HG03066 (cell line): ENCODE measurements around the gene MAST1.
"Not testable (repeated sequence)": the region's sequence is repeated elsewhere in the genome, so short reads cannot be mapped to it uniquely, and the experiment has no call there.

ENCODE experiments used
- ATAC-seq: cut with Tn5 transposase; IDR thresholded peaks from one replicate; pipeline ENCODE4 v1.9.1; 2021; ENCODE audit warnings: low read depth; ENCODE audit not compliant: unreplicated experiment

The MAST1 gene

DNA sequence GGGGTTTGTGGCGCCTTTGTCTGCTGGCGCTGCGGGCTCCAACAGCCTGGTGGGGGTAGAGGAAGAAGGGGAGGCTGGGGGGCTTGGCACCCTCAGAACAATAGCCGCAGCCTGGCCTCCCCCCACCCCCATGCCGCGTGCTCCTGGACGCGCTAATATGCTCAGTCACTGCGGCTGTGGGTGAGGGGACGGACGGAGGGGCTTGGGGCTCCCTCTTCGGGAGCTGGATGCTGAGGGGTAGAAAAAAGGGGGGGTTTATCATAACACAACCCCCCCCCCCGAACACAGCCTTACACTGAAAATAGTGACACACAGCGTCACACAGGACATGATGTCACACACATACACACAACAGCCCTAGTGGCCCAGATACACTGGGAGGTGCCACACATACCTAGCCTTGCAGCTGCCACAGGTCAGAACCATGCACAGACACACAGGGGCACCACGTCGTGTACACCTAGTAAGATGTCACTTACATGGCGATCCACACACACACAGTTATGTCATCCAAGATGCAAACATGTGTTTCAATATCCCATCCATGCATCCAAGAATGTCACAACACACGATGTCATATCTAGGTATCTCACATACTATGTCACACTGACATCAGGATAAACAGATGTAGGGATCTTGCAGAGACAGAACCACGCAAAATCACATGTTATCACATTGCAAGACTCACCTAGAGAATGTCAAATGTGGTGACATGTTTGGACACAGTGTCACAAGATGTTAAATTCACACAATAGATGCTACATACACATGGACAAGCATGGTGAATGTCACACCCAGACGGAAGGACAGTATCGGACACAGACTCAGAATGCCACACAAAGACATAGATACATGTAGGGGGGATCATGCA is 806 bp downstream of the MAST1 start:
- ATAC-seq = no peak

DNA sequence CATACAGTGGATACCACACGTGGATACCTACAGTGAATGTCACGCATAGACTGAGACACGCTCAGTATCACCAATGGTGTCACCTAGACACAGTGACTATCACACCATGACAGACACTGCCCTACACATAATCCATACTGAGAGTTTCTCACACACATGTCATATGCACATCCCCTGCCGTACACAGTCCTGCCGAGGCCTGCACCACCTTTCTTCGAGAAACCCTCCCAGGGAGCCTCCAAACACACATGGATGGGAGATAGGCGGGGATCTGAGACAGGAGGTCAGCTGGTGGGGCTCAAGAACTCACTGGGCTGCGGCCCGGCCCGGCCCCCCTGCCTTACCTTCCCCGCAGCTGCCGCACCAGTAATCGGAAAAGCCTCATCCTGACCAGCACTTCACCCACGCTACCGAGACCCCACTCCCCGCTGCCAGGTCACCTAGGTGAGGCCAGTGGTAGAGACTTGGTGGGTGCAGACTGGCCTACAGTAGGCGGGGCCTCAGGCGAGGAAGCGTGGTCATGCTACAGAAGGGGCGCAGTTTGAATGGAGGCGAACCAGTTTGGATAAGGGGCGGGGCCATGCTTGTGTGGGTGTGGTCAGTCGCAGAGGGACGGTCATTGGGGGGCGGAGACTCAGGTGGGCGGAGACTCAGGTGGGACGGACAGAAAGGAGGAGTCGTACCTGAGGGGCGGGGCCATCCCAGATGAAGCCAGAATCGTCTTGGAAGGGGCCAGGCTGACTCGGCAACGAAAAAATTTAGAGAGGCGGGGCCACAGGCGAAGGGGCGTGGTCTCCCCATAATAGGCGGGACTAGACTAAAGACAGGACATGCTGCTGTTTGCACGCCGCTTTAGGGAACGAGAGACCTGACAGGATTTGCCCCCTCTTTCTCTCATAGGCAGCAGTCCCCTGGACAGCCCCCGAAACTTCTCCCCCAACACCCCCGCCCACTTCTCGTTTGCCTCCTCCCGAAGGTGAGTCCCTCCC is 2.1 kb downstream of the MAST1 start:
- ATAC-seq = no peak

DNA sequence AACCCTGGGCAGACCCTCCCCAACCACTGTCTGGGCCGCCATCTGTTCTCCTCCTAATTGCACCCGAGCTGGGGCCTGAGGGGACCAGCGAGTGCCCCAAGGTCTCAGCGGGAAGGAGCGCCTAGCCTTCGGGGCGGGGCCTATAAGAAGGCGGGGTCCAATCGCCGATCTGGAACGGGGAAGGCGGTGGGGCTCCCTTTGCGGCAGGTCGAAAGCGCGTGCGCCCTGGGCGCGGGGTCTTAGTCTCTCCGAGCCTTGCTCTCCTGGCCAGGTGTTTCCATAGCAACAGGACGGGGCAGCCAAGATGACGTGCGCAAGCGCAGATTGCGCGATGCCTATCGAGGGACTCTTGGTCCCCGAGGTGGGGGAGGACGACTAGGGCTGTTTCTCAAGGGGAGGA is 2.8 kb downstream of the MAST1 start:
- ATAC-seq = no peak

DNA sequence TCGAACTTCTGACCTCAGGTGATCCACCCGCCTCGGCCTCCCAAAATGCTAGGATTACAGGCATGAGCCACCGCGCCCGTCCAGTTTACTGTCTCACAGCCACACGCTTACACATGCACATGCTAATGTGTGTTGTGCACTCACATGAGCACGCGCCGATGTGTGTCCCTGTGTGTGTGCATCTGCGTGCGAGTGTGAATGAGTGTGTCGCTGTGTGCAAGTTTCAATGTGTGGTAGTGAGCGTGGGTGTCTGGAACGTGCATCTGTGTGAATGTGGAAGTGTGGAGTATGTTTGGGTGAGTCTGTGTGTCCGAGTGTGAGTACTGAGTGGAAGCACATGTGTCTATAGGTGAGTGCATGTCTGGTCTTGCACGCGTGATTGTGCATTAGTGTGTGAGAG is 4.2 kb downstream of the MAST1 start:
- no peak for ATAC-seq

DNA sequence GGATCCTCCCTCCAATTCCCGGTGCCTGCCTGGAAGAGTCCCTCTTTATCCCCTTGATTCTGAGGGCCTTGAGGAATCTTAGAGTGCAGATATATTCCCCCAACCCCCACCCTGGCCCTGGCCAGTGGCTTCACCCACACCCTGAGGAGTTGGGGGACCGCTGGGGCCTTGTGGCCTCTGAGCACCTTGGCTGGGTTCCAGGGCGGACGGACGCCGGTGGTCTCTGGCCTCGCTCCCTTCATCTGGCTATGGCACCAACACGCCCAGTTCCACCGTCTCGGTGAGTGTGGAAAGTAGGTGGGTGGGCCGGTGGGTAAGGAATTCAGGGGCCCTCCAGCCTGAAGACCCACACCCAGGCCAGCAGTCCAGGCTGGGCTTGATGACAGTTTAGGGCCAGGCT is 5.0 kb downstream of the MAST1 start:
- ATAC-seq = no peak

DNA sequence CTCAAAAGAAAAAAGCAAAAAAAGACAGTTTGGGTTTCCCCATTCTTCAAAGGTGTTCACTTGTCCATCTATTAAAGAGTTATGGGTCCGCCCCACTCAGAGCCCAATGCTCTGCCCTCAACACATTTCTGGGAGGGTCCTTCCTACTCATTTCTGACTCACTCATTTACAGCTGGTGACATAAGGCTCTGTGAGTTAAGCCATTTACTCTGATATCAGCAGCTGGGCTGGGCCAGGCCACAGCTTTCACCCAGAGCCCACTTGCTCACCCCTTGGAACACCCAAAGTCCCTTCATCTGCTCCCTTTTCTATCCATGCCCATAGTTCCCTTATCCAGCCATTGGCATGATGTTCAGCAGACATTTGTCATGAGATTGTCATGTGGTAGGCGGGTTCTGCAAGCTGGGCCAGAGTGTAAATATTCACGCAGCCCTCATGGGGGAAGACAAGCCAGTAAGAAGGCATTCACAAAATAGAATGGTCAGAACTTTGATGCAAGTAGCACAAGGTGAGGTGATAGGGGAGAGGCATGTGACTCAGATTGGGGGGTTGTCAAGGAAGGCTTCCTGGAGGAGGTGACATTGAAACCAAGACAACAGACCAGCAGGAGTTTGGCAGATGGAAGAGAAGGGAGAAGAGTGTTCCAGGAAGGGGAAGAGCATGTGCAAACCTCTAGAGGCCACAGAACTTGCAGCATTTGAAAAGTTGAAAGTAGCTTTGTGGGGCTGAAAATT is 5.9 kb downstream of the MAST1 start:
- ATAC-seq = no peak

GRCh38 chr19:12846613-12847012 is 8.3 kb downstream of the MAST1 start:
- not testable (repeated sequence) for ATAC-seq

DNA sequence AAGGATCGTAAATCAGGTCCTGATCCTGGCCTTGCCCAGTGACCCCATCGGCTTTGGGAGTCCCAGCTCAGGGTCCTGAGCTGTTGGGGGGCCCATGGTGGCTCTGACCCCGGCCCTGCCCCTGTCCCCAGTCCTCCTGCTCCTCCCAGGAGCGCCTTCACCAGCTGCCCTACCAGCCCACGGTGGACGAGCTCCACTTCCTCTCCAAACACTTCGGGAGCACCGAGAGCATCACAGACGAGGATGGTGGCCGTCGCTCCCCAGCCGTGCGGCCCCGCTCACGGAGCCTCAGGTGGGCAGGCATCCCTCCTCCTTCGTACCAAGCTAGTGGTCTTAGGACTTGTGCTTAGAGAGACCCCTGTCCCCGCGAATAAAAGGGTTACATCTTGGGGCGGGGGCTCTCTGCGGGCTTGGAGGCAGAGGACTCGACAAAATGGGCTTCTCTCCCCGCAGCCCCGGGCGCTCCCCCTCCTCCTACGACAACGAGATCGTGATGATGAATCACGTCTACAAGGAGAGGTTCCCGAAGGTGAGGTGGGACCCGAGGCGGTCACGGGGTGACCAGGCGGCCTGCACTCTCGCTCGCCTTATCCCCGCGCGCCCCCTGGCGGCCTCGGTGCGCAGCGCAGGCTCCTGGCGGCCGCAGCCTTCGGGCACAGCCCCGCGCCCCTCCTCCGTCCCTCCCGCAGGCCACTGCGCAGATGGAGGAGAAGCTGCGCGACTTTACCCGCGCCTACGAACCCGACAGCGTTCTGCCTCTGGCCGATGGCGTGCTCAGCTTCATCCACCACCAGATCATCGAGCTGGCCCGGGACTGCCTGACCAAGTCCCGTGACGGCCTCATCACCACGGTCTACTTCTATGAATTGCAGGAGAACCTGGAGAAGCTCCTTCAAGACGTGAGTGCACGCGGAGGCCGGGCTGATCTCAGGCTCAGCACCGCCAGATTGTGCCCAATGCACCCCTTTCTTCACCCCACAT is 9.1 kb downstream of the MAST1 start:
- ATAC-seq = no peak

DNA sequence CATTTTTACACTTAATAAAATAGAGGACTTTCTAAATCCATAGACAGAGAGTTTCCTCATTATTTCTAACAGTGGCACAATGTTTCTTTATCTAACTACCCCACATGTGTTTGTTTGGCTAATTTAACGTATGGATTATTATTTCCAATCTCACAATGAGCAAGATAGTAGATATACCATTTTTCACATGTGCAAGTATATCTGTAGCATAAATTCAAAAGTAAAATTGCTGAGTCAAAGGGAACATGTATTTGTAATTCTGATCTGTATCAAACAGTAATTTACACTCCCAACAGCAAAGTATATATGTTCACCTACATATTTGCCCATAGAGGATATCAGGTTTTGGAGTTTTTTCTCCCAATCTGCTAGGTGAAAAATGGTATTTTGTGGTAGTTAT is 18.3 kb downstream of the MAST1 start:
- no peak for ATAC-seq

- no peak for ATAC-seq
These were observed 20.0 kb downstream of the MAST1 start for GRCh38 chr19:12858041-12858928.

DNA sequence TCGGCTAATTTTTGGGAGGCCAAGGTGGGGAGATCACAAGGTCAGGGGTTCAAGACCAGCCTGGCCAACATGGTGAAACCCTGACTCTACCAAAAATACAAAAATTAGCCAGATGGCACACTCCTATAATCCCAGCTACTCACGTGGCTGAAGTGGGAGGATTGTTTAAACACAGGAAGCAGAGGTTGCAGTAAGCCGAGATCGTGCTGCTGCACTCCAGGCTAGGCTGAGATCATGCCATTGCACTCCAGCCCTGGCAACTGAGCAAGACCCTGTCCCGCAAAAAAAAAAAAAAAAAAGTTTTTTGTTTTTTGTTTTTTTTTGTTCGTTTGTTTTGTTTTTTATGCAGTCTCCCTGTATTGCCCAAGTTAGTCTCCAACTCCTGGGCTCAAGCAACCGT is 21.2 kb downstream of the MAST1 start:
- ATAC-seq = no peak

DNA sequence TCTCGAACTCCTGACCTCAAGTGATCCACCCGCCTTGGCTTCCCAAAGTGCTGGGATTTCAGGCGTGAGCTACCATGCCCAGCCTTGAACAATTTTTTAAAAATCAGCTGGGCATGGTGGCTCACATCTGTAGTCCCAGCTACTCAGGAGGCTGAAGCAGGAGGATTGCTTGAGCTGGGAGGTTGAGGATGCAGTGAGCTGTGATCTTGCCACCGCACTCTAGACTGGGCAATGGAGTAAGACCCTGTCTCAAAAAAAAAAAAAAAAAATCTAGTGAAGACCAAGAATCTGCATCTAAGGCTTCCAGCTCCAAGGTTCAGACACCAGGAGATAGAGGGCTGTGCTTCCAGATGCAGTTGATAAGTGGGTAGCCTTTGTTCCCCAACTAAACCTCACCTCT is 25.8 kb downstream of the MAST1 start:
- ATAC-seq = no peak

GRCh38 chr19:12864721-12865715 is 26.7 kb downstream of the MAST1 start:
- ATAC-seq = no peak

- no peak for ATAC-seq
These were observed 27.6 kb downstream of the MAST1 start for GRCh38 chr19:12865746-12866415.

- no peak for ATAC-seq
These were observed 28.3 kb downstream of the MAST1 start for GRCh38 chr19:12866416-12867119.
